Ovary (tissue), 9 donors: ENCODE measurements around the gene INTS15. TPM values are rescaled to one million over a fixed set of nuclear protein-coding genes. Genes with fewer than 3 reads are reported as not detected.

Experiments
- DNase-seq, 5 donors: peaks; one replicate each; pipeline ENCODE4 v3.0.0-alpha.2; 2019 to 2020
- H3K27ac ChIP-seq, 2 donors: fragments of 200-600 bp; one replicate each; pipeline versions ENCODE4 v1.5.1 to v1.8.0; 2019 to 2022
- H3K27me3 ChIP-seq: fragments of 200-600 bp; one replicate; pipeline ENCODE4 v1.8.0; 2022
- H3K36me3 ChIP-seq: fragments of 200-600 bp; sonication (generic); one replicate; pipeline ENCODE4 v1.5.1; 2019
- H3K4me1 ChIP-seq: one replicate; pipeline ENCODE4 v1.8.1; 2013; ENCODE audit warnings: mild to moderate bottlenecking, moderate library complexity; ENCODE audit not compliant: insufficient read depth
- H3K4me3 ChIP-seq: fragments of 200-600 bp; sonication (generic); one replicate; pipeline ENCODE4 v1.5.1; 2017
- H3K9me3 ChIP-seq, 2 donors: fragments of 200-600 bp in 1 of 2; sonication (generic) in 1 of 2; one replicate each; pipeline versions ENCODE4 v1.5.1 to v1.8.1; 2013 to 2019; ENCODE audit warnings: mild to moderate bottlenecking in 1 of 2, moderate library complexity in 1 of 2
- EP300 ChIP-seq: sonication (generic); formaldehyde crosslinking; IDR thresholded peaks from one replicate; pipeline ENCODE4 v1.6.1; 2017; ENCODE audit warnings: antibody characterized with exemption
- POLR2A ChIP-seq: fragments of 450-650 bp; IDR thresholded peaks from one replicate; pipeline ENCODE4 v1.6.1; 2017; ENCODE audit warnings: antibody characterized with exemption, mild to moderate bottlenecking, moderate library complexity
- WGBS, 3 donors: extraction: QIAGEN DNeasy Blood & Tissue Kit in 1 of 3; methylation state at CpG; one replicate each; pipeline versions ENCODE4 v1.1.5 to v1.1.7; 2013 to 2017; 5-methylcytosine and 5-hydroxymethylcytosine counted together
- intact Hi-C, 4 donors: fragments of 100-400 bp; cut with DNase I; formaldehyde crosslinking; loops; one replicate each; pipeline versions ENCODE4 v1.11.0 to v1.15.1; 2022 to 2023
- polyA plus RNA-seq, 2 donors: library from polyadenylated mRNA; stranded (reverse); fragments of 200-250 nt in 1 of 2; fragments of 350-450 nt in 1 of 2; fragmentation: Illumina TruSeq in 1 of 2; extraction: RNeasy Lipid Tissue Mini Kit (QIAGEN cat#74804) in 1 of 2; gene quantifications; one replicate each; pipeline ENCODE4 v1.2.3, GENCODE V29; 2013 to 2014
- total RNA-seq, 7 donors: library from RNA; depleted of rRNA in 2 of 7; stranded (reverse); fragments of >200 nt in 2 of 7; fragmentation: NEBNext Ultra II Directional in 3 of 7; extraction: Animal tissue kit (Norgen Biotek cat#: 25700) in 3 of 7; gene quantifications; one replicate each; pipeline versions ENCODE4 v1.1.0 to v1.2.4, GENCODE V29; 2016 to 2023
- TF ChIP-seq, protein P1 (sequence below), 3 donors: fragments of 450-650 bp in 2 of 3; fragments of 200-600 bp in 1 of 3; IDR thresholded peaks; one replicate each; pipeline versions ENCODE4 v1.5.1 to v1.8.0; 2016 to 2022; ENCODE audit warnings: antibody characterized with exemption in 3 of 3, mild to moderate bottlenecking in 1 of 3
- donor health status: DM: no; HTN: no; CAD: no; lungs with moderate emphysema.
- donor health status: DM: no; HTN: no; CAD: no.
- donor health status: Bipolar disorder and iron deficiency.
- donor health status: DM: yes; HTN: yes; CAD: no.
- donor health status: DM: no; HTN: no; CAD: no.
- donor health status: DM: yes; HTN: yes; CAD: no.

The INTS15 gene
- total and polyA plus RNA-seq, 9 donors = 20.3 to 35.0 (median 30.2) TPM

DNA sequence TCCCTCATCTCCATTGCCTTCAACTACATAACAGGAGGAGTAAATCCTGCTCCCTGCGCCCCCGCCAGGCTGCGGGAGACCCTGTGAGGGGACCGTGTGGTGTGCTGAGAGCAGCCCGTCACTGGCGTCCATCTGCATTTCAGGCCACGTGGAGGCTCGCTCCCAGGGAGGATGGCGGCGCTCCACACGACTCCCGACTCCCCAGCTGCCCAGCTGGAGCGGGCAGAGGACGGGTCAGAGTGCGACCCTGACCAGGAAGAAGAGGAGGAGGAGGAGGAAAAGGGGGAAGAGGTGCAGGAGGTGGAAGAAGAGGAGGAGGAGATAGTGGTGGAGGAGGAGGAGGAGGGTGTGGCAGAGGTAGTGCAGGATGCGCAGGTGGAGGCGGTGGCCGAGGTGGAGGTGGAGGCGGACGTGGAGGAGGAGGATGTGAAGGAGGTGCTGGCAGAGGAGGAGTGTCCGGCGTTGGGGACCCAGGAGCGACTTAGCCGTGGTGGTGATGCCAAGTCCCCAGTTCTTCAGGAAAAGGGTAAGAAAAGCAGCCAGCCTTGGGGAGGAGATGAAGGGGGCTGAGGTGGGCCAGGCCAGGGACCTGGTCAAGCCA, 52.5 kb downstream of the INTS15 start:
- WGBS, 3 donors = 81 to 87% (median 83%) methylated on average over 24 of the region's 24 CpGs
- Histone ChIP-seq H3K36me3 (no peaks in the 10 kb centered on the region), H3K9me3 (no peaks in the 10 kb centered on the region), H3K4me1 (peaks cover 5% of the 10 kb centered on the region), H3K27me3 (no peaks in the 10 kb centered on the region), H3K4me3 (no peak overlapping the region), H3K27ac (no peak overlapping the region)
- intact Hi-C loops = no loop called here
- no peak for DNase-seq
- TF ChIP-seq POLR2A = no peak
- no peak for TF ChIP-seq EP300
- TF ChIP-seq, protein P1, sequence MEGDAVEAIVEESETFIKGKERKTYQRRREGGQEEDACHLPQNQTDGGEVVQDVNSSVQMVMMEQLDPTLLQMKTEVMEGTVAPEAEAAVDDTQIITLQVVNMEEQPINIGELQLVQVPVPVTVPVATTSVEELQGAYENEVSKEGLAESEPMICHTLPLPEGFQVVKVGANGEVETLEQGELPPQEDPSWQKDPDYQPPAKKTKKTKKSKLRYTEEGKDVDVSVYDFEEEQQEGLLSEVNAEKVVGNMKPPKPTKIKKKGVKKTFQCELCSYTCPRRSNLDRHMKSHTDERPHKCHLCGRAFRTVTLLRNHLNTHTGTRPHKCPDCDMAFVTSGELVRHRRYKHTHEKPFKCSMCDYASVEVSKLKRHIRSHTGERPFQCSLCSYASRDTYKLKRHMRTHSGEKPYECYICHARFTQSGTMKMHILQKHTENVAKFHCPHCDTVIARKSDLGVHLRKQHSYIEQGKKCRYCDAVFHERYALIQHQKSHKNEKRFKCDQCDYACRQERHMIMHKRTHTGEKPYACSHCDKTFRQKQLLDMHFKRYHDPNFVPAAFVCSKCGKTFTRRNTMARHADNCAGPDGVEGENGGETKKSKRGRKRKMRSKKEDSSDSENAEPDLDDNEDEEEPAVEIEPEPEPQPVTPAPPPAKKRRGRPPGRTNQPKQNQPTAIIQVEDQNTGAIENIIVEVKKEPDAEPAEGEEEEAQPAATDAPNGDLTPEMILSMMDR (IDR thresholded peaks at IDR 0.05) = no peak

DNA sequence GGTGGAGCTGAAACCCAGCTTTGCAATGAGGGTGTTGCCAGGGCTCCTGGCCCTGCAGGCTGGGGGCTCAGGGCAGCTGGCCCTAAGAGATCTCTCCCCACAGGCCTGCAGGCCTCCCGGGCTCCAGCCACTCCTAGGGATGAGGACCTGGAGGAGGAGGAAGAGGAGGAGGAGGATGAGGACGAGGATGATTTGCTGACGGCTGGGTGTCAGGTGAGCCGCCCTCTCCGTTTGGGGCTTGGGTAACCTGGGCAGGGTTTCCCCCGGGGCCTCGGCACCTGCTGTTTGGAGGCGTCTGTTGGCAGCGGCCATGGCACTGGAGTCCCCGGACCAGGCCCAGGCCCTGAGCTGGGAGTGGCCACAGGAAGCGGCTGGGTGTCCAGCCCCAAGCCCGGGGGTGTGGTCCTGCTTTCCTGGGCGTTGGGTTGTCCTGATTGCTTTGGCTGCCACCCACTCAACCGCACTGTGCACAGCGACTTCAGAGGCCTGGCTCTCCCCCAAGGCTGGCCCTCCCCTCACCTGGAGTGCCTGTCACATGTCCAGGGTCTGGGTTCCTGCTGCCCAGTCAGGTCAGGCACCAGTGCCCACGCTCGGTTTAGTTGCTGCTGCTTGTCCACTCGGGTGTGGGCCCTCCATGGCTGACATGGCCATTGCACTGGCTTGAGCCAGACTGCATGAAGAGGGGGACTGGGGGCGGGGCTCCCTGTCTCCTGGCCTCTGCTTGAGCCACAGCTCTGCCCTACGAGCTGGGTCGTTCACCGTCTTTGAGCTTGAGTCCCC, 53.2 kb downstream of the INTS15 start:
- DNase-seq = no peak
- WGBS, 3 donors = 80 to 84% (median 84%) methylated on average over 22 of the region's 22 CpGs
- TF ChIP-seq, protein P1 (IDR thresholded peaks at IDR 0.05) = no peak
- no peak for TF ChIP-seq POLR2A
- TF ChIP-seq EP300 = no peak
- Histone ChIP-seq H3K27ac (no peak overlapping the region), H3K4me3 (no peak overlapping the region), H3K27me3 (no peaks in the 10 kb centered on the region), H3K4me1 (peaks cover 3% of the 10 kb centered on the region), H3K36me3 (no peaks in the 10 kb centered on the region), H3K9me3 (no peaks in the 10 kb centered on the region)
- intact Hi-C loops = no loop called here

DNA sequence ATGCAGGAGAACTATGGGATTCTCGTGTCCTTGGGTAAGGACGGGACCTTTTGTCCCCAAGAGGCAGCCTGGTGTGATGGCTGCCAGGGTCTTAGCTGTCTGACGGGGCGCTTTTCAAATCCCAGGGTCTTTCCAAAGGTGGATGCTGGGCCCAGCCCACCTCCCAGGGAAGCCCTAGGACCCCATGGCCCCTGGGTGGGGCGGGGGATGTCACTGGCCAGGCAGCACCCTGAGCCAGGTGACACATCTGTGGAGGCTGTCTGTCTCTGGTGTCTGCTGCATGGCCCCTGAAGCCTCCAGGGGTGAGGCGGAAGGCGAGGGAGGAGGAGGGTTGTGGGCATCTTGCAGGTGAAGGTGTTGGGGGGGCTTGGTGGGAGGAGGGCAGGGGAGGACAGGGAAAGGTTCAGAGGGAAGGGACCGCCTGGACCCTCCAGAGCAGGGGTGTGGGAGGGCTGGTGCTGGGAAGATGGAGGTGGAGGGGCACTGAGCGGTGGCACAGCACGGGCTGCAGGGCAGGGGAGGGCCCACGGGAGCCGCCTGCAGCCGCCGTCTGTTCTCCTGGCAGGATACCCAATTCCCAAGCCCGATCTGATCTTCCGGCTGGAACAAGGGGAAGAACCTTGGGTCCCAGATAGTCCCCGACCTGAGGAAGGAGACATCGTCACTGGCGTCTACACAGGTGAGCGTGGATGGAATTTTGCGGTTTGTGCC, 54.2 kb downstream of the INTS15 start:
- TF ChIP-seq, protein P1 (IDR thresholded peaks at IDR 0.05) = no peak
- TF ChIP-seq POLR2A (no peak), EP300 (no peak)
- WGBS, 3 donors = 86 to 92% (median 89%) methylated on average over 21 of the region's 21 CpGs
- Histone ChIP-seq H3K27me3 (no peaks in the 10 kb centered on the region), H3K4me1 (no peaks in the 10 kb centered on the region), H3K36me3 (no peaks in the 10 kb centered on the region), H3K4me3 (no peak overlapping the region), H3K9me3 (no peaks in the 10 kb centered on the region), H3K27ac (no peak overlapping the region)
- intact Hi-C loops = no loop called here
- no peak for DNase-seq

DNA sequence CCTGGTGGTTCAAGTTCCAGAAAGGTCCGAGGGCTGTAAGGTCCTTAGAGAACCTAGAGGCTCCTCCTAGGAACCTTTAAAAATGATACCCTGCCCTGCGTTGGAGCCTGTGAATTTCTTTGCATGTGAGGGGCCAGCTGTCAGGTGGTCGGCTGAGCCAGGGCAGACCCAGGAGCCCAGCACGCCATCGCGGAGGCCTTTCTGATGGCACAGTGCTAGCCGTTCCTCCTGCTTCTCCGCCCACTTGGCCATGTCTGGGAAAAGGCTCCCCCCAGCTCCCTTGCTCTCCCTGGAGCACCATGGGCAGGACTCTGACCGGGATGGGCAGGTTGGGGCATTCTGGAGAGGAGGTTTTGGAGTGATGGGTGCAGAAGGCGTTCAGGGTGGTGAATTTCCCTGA, 54.9 kb downstream of the INTS15 start:
- WGBS, 3 donors = 91 to 94% (median 93%) methylated on average over 10 of the region's 10 CpGs
- Histone ChIP-seq H3K27me3 (no peaks in the 10 kb centered on the region), H3K27ac (no peak overlapping the region), H3K36me3 (no peaks in the 10 kb centered on the region), H3K4me3 (no peak overlapping the region), H3K9me3 (no peaks in the 10 kb centered on the region), H3K4me1 (no peaks in the 10 kb centered on the region)
- no peak for DNase-seq
- TF ChIP-seq POLR2A (no peak), EP300 (no peak)
- TF ChIP-seq, protein P1 (IDR thresholded peaks at IDR 0.05) = no peak
- intact Hi-C loops = no loop called here
